SK-N-SH treated with all-trans-retinoic acid at 6 μM for 48 hours (cell line): ENCODE results near the gene ZNF415.

Experiments used
- ATAC-seq: fragments of 200-7000 bp; cut with Tn5 transposase; 3 replicates; pipeline ENCODE4 v1.9.1; 2020; ENCODE audit warnings: mild to moderate bottlenecking, moderate library complexity
- ARNTL ChIP-seq: fragments of 450-650 bp; formaldehyde crosslinking; IDR thresholded peaks from 2 replicates; pipeline ENCODE4 v1.5.0; 2020; ENCODE audit warnings: low read depth, mild to moderate bottlenecking, moderate library complexity, borderline replicate concordance
- BACH2 ChIP-seq: fragments of 250-450 bp; sonication (Bioruptor Pico); IDR thresholded peaks from 2 replicates; pipeline ENCODE4 v1.9.0; 2021; ENCODE audit warnings: mild to moderate bottlenecking, borderline replicate concordance
- CREB5 ChIP-seq: fragments of 250-450 bp; sonication (Bioruptor Pico); IDR thresholded peaks from 2 replicates; pipeline ENCODE4 v1.5.1; 2020; ENCODE audit warnings: low read depth, mild to moderate bottlenecking, moderate library complexity
- CSDC2 ChIP-seq: fragments of 250-450 bp; sonication (Bioruptor Pico); IDR thresholded peaks from 2 replicates; pipeline ENCODE4 v1.5.0; 2020; ENCODE audit warnings: mild to moderate bottlenecking, moderate library complexity
- ISL1 ChIP-seq: fragments of 250-450 bp; sonication (Bioruptor Pico); IDR thresholded peaks from 2 replicates; pipeline ENCODE4 v2.1.2; 2022; ENCODE audit warnings: mild to moderate bottlenecking, moderate library complexity
- OSR1 ChIP-seq: fragments of 250-450 bp; sonication (Bioruptor Pico); IDR thresholded peaks from 2 replicates; pipeline ENCODE4 v1.8.0; 2022; ENCODE audit warnings: moderate library complexity, mild to moderate bottlenecking, inconsistent platforms
- PATZ1 ChIP-seq: fragments of 250-450 bp; sonication (Bioruptor Pico); IDR thresholded peaks from 2 replicates; pipeline ENCODE4 v1.8.0; 2020; ENCODE audit warnings: mild to moderate bottlenecking, moderate library complexity, borderline replicate concordance
- POU6F1 ChIP-seq: fragments of 250-450 bp; sonication (Bioruptor Pico); IDR thresholded peaks from 2 replicates; pipeline ENCODE4 v1.8.0; 2021; ENCODE audit warnings: low read depth, mild to moderate bottlenecking, moderate library complexity, borderline replicate concordance
- PPARA ChIP-seq: fragments of 250-450 bp; sonication (Bioruptor Pico); IDR thresholded peaks from 2 replicates; pipeline ENCODE4 v1.5.0; 2020; ENCODE audit warnings: mild to moderate bottlenecking, borderline replicate concordance
- RARB ChIP-seq: fragments of 250-450 bp; sonication (Bioruptor Pico); IDR thresholded peaks from 2 replicates; pipeline ENCODE4 v1.8.0; 2021; ENCODE audit warnings: mild to moderate bottlenecking, moderate library complexity
- SNAI2 ChIP-seq: fragments of 250-450 bp; sonication (Bioruptor Pico); IDR thresholded peaks from 2 replicates; pipeline ENCODE4 v1.5.0; 2020; ENCODE audit warnings: mild to moderate bottlenecking, moderate library complexity
- TCF4 ChIP-seq: fragments of 250-450 bp; sonication (Bioruptor Pico); IDR thresholded peaks from 2 replicates; pipeline ENCODE4 v1.8.0; 2021; ENCODE audit warnings: mild to moderate bottlenecking, moderate library complexity, borderline replicate concordance
- TOX ChIP-seq: fragments of 250-450 bp; sonication (Bioruptor Pico); IDR thresholded peaks from 2 replicates; pipeline ENCODE4 v1.8.0; 2021; ENCODE audit warnings: mild to moderate bottlenecking, moderate library complexity, borderline replicate concordance
- TSHZ2 ChIP-seq: fragments of 250-450 bp; sonication (Bioruptor Pico); IDR thresholded peaks from 2 replicates; pipeline ENCODE4 v1.5.0; 2020; ENCODE audit warnings: mild to moderate bottlenecking, moderate library complexity
- ZC3H10 ChIP-seq: fragments of 250-450 bp; sonication (Bioruptor Pico); IDR thresholded peaks from 2 replicates; pipeline ENCODE4 v1.5.1; 2021; ENCODE audit warnings: mild to moderate bottlenecking, moderate library complexity
- ZFP30 ChIP-seq: fragments of 450-650 bp; formaldehyde crosslinking; IDR thresholded peaks from 2 replicates; pipeline ENCODE4 v1.5.0; 2022; ENCODE audit warnings: mild to moderate bottlenecking, moderate library complexity
- ZNF565 ChIP-seq: fragments of 450-650 bp; formaldehyde crosslinking; conservative IDR thresholded peaks from 2 replicates; pipeline ENCODE4 v1.5.0; 2020; ENCODE audit warnings: low read depth, mild to moderate bottlenecking, moderate library complexity
- ZNF70 ChIP-seq: fragments of 450-650 bp; formaldehyde crosslinking; IDR thresholded peaks from 2 replicates; pipeline ENCODE4 v1.5.0; 2020; ENCODE audit warnings: mild to moderate bottlenecking, moderate library complexity
- ZNF8 ChIP-seq: fragments of 450-650 bp; formaldehyde crosslinking; IDR thresholded peaks from 2 replicates; pipeline ENCODE4 v1.5.0; 2020; ENCODE audit warnings: mild to moderate bottlenecking, moderate library complexity
- TF ChIP-seq, protein P1 (sequence below): fragments of 250-450 bp; sonication (Bioruptor Pico); IDR thresholded peaks from 2 replicates; pipeline ENCODE4 v1.5.1; 2021; ENCODE audit warnings: mild to moderate bottlenecking, moderate library complexity

Gene ZNF415

DNA sequence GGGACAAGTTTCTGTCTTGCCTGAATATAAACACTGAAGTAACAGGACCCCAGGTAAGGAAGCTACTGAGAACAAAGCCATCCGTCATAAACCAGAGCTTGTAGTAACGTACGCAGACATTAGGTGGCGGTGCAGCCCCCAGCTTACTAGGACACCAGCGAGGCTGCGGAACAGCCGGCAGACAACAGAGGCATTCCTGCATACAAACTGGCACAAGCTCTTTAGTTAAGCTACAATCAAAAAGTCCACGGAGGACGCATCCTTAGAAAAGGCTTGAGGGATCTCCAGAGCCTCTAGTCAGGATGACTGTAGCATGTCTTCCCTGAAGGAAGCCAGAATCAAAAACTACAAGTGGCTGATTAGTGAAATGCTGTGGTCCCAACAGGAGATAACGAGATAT, 55.7 kb downstream of the ZNF415 start:
- TF ChIP-seq ARNTL (CRISPR knock-in tag) (no peak), SNAI2 (CRISPR knock-in tag) (no peak), PPARA (CRISPR knock-in tag) (no peak), ZFP30 (CRISPR knock-in tag) (no peak), ZC3H10 (no peak), ISL1 (CRISPR knock-in tag) (no peak), ZNF8 (CRISPR knock-in tag) (no peak), CSDC2 (CRISPR knock-in tag) (no peak), BACH2 (CRISPR knock-in tag) (no peak), ZNF565 (CRISPR knock-in tag) (no peak), TOX (CRISPR knock-in tag) (no peak), ZNF70 (no peak), PATZ1 (CRISPR knock-in tag) (no peak), TCF4 (no peak), OSR1 (CRISPR knock-in tag) (no peak), RARB (no peak), TSHZ2 (CRISPR knock-in tag) (no peak)
- TF ChIP-seq, protein P1, sequence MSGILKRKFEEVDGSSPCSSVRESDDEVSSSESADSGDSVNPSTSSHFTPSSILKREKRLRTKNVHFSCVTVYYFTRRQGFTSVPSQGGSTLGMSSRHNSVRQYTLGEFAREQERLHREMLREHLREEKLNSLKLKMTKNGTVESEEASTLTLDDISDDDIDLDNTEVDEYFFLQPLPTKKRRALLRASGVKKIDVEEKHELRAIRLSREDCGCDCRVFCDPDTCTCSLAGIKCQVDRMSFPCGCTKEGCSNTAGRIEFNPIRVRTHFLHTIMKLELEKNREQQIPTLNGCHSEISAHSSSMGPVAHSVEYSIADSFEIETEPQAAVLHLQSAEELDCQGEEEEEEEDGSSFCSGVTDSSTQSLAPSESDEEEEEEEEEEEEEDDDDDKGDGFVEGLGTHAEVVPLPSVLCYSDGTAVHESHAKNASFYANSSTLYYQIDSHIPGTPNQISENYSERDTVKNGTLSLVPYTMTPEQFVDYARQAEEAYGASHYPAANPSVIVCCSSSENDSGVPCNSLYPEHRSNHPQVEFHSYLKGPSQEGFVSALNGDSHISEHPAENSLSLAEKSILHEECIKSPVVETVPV (CRISPR knock-in tag), result no peak
- TF ChIP-seq, all 23 proteins: peak for 0
- ATAC-seq, result no peak

- TF ChIP-seq, protein P1 (CRISPR knock-in tag), result no peak
- no peak for TF ChIP-seq CSDC2 (CRISPR knock-in tag)
- TF ChIP-seq ZFP30 (CRISPR knock-in tag), result no peak
- TF ChIP-seq POU6F1, result no peak
- no peak for TF ChIP-seq ZNF70
- no peak for TF ChIP-seq BACH2 (CRISPR knock-in tag)
- TF ChIP-seq CREB5 (CRISPR knock-in tag), result no peak
- TF ChIP-seq OSR1 (CRISPR knock-in tag), result no peak
- no peak for TF ChIP-seq ARNTL (CRISPR knock-in tag)
- ATAC-seq, result no peak
These were observed 63.9 kb downstream of the ZNF415 start for GRCh38 chr19:53068834-53069233.

DNA sequence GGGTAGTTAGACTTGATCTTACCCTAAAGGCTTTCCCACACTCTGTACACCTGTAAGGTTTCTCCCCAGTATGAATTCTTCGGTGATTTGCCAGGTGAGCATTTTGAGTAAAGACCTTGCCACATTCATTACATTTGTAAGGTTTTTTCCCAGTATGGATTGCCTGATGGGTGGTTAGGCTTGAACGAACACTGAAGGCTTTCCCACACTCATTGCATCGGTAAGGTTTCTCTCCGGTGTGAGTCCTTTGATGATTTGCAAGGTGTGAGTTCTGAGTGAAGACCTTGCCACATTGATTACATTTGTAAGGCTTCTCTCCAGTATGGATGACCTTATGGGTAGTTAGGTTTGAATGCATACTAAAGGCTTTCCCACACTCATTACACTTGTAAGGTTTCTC, 64.5 kb downstream of the ZNF415 start:
- ATAC-seq, result no peak
- TF ChIP-seq TSHZ2 (CRISPR knock-in tag) (no peak), ZC3H10 (no peak), ZNF70 (no peak), CSDC2 (CRISPR knock-in tag) (no peak), ISL1 (CRISPR knock-in tag) (no peak), OSR1 (CRISPR knock-in tag) (no peak), ZNF565 (CRISPR knock-in tag) (no peak), TCF4 (no peak), PATZ1 (CRISPR knock-in tag) (no peak), ZNF8 (CRISPR knock-in tag) (no peak), ARNTL (CRISPR knock-in tag) (no peak), SNAI2 (CRISPR knock-in tag) (no peak)
